NT2/D1 (cell line): ENCODE data around the gene OXLD1.

ENCODE experiments used
- SUZ12 ChIP-seq: IDR thresholded peaks from 2 replicates; pipeline ENCODE4 v1.6.1; 2011; ENCODE audit not compliant: insufficient read length, insufficient read depth; ENCODE audit errors: extremely low read depth
- YY1 ChIP-seq: IDR thresholded peaks from 2 replicates; pipeline ENCODE4 v1.6.1; 2011; ENCODE audit not compliant: insufficient read length, insufficient read depth
- ZNF274 ChIP-seq: IDR thresholded peaks from 2 replicates; pipeline ENCODE4 v1.6.1; 2011; ENCODE audit warnings: mild to moderate bottlenecking, low read depth, low read length

DNA sequence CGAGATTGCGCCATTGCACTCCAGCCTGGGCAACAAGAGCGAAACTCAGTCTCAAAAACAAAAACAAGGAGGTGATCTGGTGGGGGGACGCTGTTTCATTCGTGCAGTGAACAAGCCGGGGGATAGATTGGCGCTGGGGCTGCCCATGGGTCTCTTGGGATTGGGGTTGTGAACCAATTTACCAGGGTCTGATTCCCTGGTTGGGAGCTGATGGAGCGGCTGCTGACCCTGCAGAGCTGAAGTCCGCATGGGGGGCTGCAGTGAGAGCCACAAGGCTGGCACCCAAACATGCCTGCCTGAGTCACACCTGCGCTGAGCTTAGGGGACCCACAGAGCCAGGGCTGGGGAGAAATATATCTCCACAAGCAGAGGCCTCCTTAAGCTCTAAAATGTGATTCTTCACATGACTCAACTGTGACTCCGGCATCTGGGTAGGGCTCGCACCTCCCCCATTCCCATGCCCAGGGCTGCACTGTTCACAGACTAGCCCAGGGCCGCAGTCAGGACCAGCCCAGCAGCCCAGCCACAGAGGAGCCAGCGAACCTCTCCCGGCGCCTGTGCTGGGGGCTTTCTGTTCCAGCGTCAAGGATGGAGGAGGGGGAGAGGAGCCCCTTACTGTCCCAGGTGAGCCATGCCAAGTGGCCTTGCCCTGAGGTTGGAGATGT, 24.4 kb downstream of the OXLD1 start:
- TF ChIP-seq YY1, result no peak
- no peak for TF ChIP-seq SUZ12
- no peak for TF ChIP-seq ZNF274
